Measurements from ENCODE around the gene CPSF3.
A peak's percentile ranks its signal among the peaks of the same experiment; 100 is the strongest.

Gene CPSF3

DNA sequence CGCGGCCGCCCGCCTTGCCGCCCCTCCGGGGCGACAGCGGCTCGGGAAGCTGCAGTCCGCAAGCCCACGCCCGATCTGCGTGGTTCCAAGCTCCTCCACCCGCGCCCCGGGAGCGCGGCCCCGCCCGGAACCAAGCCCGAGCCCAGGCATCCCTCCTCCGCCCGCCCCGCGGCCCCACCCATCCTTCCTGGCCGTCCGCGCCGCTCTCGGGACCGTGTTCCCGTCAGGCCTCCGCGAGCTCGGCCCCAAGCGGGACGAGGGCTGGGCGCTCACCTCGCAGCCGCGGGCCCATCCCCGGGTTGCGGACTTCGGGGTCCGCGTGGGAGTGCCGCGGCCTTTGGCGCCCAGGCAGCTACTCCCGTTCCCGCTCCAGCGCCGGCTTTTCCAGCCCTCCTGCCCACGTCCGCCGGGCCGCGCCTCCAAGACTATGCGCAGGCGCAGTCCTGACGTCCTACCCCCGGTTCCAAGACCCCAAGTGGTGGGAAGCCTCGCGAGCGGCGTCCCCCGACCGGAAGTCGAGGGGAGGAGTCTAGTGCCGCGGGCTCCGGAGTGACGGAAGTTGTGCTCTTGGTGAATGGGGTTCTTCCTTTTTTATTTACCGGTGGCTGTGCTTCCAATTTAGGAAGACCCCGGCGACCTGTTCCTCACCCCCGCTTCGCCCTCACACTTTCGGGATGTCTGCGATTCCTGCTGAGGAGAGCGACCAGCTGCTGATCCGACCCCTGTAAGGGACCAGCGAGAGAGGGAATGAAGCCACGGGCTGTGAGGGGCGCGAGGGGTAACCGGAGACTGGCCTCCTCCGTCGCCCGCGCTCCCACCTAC lies at the start of gene CPSF3, which contains the start of gene ITGB1BP1:
TSS of gene CPSF3 (plus strand) at position 555 of the 822 bp plus-strand sequence. CDS start at position 675, 120 bp downstream.
TSS of gene ITGB1BP1 (minus strand) at position 429 of the 822 bp plus-strand sequence. CDS start 4,831 bp downstream, outside the sequence.
- peak; percentile 65 to 99 (median 96) for DNase-seq

DNA sequence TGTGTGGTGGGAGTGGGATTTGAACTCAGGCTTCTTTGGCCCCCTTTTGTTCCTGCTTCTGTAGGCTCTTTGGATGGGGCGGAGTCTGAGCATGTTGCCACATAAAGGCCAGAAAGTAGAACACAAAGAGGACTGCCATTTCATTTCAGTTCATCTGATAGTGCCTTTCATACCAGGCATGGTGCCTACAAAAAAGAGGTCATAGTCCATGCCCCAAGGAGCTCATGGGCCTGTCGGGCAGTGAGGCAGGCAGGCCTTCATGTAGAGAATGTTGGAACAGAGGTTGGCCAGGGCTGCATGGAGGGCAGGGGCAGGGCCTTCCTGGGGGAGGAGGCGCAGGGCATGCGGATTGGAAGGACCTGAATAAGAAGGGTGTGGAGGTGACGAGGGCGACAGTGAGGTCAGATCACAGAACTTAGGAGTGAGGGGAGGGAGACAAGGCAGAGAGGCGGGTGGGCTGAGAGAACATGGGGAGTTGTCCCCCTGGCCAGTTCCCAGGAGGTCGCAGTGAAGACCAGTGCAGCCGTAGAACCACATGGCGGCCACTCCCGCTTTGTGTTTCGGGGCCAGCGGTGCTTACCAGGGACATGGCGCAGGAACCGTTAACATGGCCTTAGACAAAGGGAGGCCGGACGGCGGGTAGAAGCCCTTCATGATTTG lies 49.3 kb upstream of the CPSF3 start:
- no peak for DNase-seq

DNA sequence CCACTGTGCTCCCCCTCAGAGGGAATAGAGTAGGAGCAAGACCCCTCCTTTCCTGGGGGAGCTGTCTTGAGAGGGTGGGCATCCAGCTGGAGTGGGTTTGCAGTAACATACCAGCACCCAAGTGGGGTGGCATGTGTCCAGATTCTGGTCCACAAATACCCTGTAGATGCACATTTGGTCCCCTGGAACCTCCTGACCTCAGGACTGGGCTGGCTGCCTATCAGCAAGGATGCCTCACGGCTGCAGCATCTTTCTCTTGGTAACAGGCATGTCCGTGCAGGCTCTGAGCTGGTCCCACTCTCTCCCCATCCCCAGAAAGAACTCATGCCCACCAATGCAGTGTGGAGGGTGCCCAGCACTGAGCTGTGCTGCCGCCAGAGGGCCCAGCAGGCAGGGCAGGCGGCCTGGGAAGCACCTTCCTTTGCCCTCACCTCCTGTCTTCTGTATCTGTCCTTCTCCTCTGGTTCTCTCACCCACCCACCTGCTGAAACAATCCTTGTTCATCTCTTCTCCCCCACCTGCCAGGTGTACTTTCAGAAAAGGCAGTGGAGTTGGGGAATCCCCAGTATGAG lies 47.5 kb upstream of the CPSF3 start:
- no peak for DNase-seq

DNA sequence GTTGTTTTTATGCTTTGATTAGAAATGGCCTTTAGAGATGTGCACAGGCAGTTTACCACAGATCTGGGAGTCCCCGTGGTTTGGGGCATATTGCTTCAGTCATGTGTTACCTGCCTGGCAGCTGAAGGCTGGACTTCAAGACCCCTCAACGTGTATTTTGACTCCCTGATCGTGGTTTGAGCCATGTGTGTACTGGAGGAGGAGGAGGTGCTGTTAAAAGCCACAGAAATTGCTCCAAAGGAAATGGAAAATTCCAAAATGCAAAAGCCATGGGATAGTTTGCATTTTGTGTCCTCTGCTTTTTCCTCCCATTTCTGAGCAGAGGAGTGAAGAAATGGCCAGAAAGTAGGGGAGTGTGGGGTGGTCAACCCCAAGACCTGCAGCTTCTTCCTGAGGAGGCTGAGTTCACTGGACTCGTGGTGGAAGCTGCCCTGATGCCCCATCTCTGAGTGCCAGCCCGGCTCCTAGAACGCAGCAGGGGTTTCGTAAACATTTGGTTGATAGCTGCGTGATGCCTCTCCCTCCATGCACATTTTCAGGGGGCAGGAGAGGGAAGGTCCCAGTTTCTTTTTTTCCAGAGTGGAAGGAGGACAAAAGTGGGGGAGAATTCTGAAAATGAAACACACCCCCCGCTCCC lies 45.9 kb upstream of the CPSF3 start:
- DNase-seq, result peak in 1 of 14 donors; percentile 62

DNA sequence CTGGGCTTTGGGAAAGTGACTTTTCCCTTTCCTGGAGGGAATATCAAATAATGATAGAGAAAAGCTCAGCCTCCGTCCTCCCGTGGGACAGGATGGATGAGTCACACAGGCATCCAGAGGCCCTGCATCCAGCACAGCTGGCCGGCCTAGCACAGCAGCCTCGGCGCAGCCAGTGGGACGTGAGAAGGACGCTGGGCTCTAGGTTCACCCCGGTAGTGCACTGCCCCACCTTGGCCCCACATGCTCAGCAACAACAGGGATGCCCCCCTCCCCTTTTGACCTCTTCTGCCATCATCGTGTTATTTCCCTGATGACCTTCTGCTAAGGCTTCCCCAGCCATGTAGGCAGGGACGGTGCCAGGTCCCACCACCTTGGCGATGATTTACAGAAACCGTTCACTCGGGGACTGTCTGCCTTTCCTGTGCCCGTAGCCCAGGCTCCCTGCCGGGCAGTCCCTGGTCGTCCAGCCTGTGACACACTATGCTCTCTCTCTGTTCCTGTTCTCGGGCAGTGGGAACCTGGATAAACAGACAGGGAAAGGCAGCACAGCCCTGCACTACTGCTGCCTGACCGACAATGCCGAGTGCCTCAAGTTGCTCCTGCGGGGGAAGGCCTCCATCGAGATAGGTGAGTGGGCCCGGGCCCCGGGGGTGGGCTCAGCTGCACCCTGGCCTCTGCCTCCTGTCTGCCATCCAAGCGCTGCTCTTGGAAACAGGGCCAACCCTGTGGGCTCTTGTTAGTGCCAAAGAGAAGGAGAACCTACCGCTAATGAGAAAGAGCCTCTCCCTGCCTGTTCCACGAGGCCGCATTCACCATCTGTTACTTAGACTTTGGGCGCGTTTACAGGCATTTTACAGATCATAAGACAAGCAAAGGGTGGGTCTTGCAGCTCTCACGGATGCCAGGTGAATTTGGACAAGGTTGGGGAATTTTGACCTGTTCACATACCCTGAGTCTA lies 44.7 kb upstream of the CPSF3 start:
- peak in 1 of 14 donors; percentile 96 for DNase-seq

DNA sequence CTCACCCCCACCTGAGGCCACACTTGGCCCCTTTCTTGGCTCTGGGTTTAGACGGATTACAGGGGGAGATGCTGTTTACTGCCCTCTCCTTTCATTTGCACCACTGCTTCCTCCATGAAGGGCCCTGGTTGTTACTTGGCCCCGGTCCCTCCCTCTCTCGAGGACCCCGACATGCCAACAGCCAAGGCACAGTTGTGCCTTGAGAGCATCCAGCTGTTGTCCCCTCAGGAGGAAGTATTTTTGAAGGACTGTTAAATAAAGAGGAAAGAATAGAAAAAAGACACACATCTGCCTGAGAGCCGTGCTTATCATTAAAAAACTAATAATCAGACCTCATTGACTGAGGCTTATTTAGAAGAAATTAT lies 44.1 kb upstream of the CPSF3 start:
- no peak for DNase-seq

DNA sequence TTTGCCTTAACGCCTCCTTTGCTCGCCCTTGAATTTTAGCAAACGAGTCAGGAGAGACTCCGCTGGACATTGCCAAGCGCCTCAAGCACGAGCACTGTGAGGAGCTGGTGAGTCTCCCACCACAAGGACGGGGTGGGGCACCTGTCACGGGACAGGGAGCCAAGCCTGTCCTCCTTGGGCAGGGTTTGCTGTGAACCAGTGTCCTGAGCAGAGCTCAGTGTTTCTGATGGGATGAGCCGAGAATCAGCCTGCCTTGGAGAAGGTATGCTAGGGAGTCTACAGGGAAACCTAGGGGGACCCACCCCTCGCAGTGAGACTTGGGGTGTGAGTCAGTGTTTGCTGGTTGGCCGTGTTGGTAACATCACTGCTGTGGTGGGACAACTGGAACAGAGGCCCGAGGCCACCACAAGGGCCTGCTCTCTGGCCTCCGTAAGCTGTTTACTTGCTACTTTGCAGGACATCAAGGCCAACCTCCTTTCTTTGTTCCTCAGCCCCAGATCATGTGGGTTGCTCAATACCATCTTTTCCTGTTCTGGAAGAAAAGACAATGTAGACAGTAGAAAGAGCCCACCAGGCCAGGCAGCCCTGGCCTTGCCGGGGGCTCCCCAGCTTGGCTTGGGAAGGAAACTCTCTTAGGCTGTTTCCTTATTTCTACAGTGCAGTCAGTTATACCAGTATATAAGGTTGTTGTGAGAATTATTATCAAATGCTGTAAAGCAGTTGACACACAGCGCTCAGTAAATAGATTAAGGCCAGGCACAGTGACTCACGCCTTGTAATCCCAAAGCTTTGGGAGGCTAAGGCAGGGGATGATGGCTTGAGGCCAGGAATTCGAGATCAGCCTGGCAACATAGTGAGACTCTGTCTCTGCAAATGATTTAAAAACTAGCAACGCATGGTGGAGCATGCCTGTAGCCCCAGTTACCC lies 42.5 kb upstream of the CPSF3 start:
- DNase-seq, result peak in 2 of 14 donors; percentile 25 to 29

DNA sequence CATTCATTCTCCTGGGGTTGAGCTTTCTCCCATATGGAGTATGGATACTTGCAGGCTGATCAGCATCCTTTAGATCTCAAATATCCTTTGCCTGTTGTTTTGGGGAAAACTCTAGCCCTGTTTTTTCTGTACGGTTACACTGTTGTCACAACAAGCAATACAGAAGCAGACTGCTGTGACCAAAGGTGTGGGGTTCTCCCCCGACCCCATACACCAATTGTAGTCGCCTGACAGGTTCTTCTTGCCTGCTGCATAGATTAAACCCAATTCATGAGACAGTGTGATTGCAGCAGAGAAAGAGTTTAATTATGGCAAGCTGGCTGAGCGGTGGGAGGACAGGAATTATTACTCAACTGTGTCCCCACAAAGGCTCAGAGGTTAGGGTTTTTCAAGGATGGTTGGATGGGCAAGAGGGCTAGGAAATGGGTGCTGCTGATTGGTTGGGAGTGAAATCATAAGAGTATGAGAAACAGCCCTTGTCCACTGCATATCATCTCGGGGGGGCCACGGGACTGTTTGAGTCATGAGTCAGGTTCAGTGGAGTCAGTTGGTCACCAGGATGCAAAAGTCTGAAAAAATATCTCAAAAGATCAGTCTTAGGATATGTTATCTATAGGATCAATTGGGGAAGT lies 40.7 kb upstream of the CPSF3 start:
- no peak for DNase-seq

DNA sequence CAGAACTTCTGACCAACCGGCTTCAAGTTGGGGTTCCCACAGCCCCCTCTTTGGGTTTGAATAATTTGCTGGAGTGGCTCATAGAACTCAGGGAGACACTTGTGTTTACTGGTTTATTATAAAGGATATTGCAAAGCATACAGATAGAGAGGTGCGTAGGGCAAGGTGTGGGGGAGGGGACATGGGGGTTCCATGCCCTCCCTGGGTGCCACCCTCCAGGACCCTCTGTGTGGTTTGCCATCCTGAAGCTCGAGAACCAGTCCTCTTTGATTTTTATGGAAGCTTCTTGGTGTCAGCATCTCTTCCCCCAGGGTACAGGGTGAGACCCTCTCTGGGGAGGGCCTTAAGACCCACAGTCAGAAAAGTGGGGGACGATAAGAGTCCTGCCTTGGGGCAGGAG lies 38.9 kb upstream of the CPSF3 start:
- no peak for DNase-seq

DNA sequence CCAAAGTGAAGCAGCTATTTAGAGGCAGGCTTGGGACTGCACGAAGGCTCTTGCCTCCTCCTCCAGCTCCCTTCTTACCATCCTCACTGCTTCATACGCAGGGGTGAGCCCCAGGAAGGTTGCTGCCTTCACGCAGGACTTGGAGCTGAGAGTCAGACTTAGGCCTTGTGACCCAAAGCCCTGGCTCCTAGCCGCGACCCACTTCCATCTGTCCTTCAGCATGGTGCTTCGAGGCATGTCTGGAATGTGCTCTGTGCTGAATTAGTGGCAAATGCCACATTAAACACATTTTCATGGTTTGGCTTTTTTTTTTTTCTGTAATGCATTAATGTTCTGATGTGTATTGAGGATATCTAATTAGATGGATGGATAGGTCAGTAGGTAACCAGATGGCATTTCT lies 37.6 kb upstream of the CPSF3 start:
- no peak for DNase-seq

DNA sequence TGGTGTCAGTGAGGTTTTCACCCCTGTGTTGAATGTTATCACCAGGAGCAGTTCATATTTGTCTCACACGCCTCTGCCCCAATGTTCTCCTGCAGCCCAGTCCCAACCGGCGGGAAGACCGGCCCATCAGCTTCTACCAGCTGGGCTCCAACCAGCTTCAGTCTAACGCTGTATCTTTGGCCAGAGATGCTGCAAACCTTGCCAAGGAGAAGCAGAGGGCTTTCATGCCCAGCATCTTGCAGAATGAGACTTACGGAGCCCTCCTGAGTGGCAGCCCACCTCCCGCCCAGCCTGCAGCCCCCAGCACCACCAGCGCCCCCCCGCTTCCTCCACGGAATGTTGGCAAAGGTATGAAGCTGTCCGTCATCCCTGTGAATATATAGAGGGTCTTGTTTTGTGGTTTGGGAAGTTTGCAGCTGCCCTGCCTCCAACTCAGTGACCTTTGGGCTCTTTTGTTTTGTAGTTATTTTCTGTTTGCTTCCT lies 35.2 kb upstream of the CPSF3 start:
- DNase-seq, result no peak

DNA sequence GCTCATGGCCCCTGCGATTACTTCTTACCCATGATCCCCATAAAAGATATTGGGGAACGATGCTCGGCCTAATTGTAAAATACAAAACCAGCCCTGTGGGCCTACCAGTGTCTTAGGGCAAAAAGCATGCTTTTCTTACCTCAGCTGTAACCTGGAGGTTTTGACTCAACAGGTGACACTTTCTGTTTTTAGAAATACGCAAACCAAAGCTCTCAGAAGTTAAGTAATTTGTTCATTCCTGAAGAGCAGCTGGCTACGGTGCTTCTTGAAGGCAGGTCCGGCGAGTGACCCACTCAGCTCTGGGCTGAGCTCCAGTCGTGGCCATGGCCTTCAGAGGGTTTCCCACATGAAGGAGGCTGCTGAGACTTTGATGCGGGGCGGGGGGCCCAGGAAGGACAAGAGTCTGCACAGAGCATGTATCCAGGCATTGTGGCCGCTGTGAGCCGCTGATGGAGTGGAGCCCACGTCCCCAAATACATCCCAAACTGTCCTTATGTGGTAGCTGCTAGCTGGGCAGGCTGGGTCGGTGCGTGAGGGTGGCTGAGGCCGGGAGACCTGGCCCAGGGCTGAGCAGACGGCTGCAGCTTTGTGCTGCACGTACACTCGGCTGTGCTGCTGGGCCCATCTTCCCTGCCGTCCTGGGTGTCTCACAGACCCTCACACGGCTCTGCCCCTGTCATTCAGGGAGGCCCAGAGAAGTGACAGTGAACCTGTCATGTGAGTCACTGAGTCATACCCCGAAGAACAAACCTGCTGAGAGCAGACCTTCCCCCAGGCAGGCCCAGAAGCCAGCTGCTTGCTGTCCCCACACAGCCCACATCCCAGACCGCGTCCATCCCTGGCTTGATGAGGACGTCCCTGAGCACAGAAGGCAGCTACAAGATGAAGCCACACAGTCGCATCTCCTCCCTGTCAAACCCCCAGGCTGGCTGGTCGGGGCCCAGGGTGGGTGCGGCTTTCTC lies 34.2 kb upstream of the CPSF3 start:
- no peak for DNase-seq

DNA sequence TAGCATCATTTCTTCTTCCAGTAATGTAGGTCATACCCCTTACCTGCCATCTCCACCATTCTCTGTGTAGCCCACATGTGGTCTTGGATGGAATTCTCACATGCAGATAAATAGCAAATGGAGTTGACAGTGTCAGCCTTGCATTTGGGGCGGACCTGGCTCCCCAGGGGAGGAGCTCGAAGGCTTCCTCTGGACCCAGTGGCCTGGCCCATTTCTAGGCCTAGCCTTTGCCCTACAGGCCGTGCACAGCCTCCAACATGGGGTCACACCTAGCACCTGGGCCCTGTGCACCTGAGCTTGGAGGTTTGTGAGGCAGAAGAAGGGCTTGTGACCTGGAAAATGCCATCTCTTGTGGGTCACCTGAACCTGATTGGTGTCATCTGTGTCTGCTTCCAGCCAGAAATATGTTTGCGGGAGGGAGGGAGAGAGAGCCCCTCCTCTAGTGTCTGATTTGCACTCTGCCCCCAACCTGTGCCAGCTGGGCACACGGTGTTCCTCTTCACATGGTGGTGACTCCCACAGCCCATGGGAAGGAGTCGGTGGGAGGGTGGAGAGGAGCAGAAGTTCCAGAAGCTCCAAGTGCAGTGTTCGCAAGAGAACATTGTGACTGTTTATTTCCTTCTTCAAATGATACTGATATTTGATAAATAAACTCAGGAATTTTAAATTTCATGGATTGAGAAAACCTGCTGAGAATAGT lies 33.2 kb upstream of the CPSF3 start:
- no peak for DNase-seq

DNA sequence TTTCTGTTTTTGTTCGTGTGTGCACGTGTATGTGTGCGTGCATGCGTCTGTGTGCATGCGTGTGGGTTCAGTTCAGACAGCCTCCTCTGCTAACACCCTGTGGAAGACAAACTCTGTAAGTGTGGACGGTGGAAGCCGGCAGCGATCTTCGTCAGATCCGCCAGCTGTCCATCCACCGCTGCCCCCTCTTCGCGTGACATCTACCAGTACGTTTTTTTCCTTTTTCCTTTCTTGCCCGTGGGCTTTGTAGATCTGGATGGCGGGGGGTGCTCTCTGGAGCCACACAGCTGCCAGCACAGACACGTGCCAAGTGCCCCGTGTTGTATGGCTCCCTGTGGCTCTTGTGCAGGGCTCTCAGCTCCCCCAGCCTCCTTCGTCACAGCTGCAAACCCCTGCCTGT lies 32.5 kb upstream of the CPSF3 start:
- no peak for DNase-seq

DNA sequence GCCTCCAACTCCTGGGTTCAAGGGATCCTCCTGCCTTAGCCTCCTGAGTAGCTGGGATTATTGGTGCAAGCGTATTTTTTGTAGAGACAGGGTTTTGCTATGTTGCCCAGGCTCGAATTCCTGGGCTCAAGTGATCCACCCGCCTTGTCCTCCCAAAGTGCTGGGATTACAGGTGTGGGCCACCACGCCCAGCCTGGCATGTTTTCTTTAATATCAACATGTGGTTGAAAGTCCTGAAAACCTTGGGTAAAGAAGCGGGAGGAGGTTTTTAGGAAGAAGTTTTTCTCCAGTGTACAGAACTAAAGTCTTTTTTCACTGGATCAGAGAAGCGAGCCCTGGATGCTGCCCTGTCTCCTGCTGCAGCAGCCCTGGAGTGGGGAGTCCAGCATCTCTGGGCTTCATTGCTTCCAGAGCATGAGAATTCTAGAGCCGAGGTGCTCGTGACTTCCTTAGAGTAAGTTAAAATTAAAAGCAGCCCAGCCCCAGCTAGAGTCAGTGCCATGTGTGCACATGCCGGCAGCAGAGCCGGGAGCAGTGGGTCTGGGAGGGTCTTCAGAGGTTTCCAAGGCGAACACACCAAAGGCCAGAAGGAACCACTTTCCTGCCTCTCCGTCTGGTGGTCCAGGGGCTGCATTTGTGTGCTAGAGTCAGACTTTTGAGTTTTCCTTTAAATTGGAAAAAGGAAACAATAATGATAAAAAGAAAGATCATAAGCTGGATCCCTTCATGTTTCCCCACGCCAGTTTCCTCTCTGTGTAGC lies 31.3 kb upstream of the CPSF3 start:
- no peak for DNase-seq

DNA sequence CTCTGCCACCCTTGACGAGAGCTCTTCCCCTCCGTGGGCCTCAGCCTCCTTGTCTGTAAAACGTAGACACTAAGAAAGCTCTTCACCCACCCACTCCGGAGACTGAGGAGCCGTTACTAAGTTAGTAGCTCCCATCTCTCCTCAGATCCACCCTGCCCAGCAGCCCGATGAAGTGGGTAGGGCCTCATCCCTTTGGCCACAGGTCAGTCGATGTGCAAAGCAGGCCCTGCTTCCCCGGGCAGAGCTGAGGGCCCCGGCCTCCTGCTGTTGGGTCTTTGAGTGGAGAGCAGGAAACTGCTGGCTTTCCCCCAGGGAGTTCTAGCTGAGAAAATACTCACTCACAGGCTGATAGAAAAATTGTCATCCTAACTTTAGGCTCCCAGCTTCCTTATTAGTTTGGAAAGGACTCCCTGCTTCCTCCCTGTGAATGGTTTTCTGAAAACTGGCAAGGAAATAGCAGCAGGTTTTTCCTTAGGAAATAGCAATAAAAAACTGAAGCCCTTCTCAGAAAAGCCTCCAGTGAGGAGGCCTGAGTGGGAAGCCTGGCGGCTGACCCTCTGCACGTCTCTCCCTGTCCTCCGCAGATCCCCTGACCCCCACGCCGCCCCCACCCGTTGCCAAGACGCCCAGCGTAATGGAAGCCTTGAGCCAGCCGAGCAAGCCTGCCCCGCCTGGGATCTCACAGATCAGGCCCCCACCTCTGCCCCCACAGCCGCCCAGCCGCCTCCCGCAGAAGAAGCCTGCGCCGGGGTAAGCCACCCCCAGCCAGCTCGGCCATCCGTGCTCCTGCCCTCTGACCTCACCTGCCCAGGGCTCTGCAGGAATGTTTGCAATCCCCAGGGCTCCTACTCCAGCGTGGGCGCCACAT lies 30.3 kb upstream of the CPSF3 start:
- no peak for DNase-seq
